ENCODE results near the gene SH3BP4. TPM values are rescaled to one million over a fixed set of nuclear protein-coding genes. Genes with fewer than 3 reads are reported as not detected.

The SH3BP4 gene
- total and polyA plus RNA-seq, 10 of the 15 experiments (the other 5 are each of a cell fraction or from before 2014, with no cell fraction given) = 0.03 to 0.36 TPM; not detected in 8

GRCh38 chr2:235085476-235085875 is 133.7 kb downstream of the SH3BP4 start:
- ChIA-PET POLR2A (no interaction called here), SMC1A (ENCODE audit: uncharacterized antibody, unreplicated experiment) (no interaction called here), RAD21 (ENCODE audit: unreplicated experiment) (no interaction called here), CTCF (no interaction called here)
- Histone ChIP-seq H3K4me3 (no peak overlapping the region), H3K27me3 (replicated peaks in 1 of 2; ENCODE audit: control insufficient read depth in 2 of 2, insufficient read depth in 2 of 2, low read length in 1 of 2) (no peaks in the 10 kb centered on the region), H3K4me1 (ENCODE audit: control insufficient read depth, insufficient read depth, low read length) (no peaks in the 10 kb centered on the region), H3K27ac (ENCODE audit: control insufficient read depth, insufficient read depth) (no peak overlapping the region), H3K9ac (ENCODE audit: control insufficient read depth, insufficient read depth, low read length) (no peak overlapping the region), H3K4me2 (ENCODE audit: control insufficient read depth, insufficient read depth) (no peak overlapping the region), H3K9me3 (replicated peaks; ENCODE audit: control insufficient read depth, insufficient read depth, low read length) (no peaks in the 10 kb centered on the region; the same call in 2 of the 3 replicates), H4K20me1 (ENCODE audit: control insufficient read depth, insufficient read depth) (no peaks in the 10 kb centered on the region), H3K36me3 (ENCODE audit: control insufficient read depth in 2 of 2, insufficient read depth in 2 of 2, low read length in 1 of 2) (no peaks in the 10 kb centered on the region), H2AFZ (ENCODE audit: control insufficient read depth, low read depth, low read length) (no peak overlapping the region), H3K79me2 (ENCODE audit: control insufficient read depth, insufficient read depth, low read length) (no peaks in the 10 kb centered on the region)
- 84% methylated on average over 1 of the region's 1 CpG for WGBS (ENCODE audit: insufficient coverage, insufficient replicate concordance, low lambda C conversion rate, missing lambda C conversion rate)
- DNase-seq (ENCODE audit: low read depth, low spot score) (no peak), ATAC-seq (no peak), FAIRE-seq (no peak)
- TF ChIP-seq YBX1 (IDR thresholded peaks at IDR 0.05) (no peak), HDAC6 (IDR thresholded peaks at IDR 0.05; ENCODE audit: unreplicated experiment) (no peak), STAT3 (IDR thresholded peaks at IDR 0.05; ENCODE audit: low read depth, low read length) (no peak), BCLAF1 (IDR thresholded peaks at IDR 0.05) (no peak), CHD4 (IDR thresholded peaks at IDR 0.05) (no peak), NFYA (IDR thresholded peaks at IDR 0.05; ENCODE audit: borderline replicate concordance, low read depth, low read length) (no peak), DPF2 (IDR thresholded peaks at IDR 0.05) (no peak), MXI1 (IDR thresholded peaks at IDR 0.05; ENCODE audit: low read depth, low read length) (no peak), NFYB (IDR thresholded peaks at IDR 0.05; ENCODE audit: insufficient read depth, low read depth, low read length) (no peak), FOXK2 (IDR thresholded peaks at IDR 0.05) (no peak), MYC (IDR thresholded peaks at IDR 0.05; ENCODE audit: insufficient read depth, insufficient read length, insufficient replicate concordance, low read length, severe bottlenecking) (no peak), CHD1 (IDR thresholded peaks at IDR 0.05; ENCODE audit: low read depth, low read length) (no peak), SIX5 (IDR thresholded peaks at IDR 0.05; ENCODE audit: low read depth, low read length, severe bottlenecking) (no peak), ZZZ3 (IDR thresholded peaks at IDR 0.05; ENCODE audit: control insufficient read depth, insufficient read length, low read depth) (no peak), EGR1 (IDR thresholded peaks at IDR 0.05; ENCODE audit: borderline replicate concordance in 1 of 2, low read depth in 2 of 2, low read length in 2 of 2) (no peak), SIN3A (IDR thresholded peaks at IDR 0.05; ENCODE audit: low read depth, low read length) (no peak)
- intact Hi-C loops (cut with micrococcal nuclease; ENCODE audit: unreplicated experiment) = no loop called here
- no TSS peak for BruUV-seq (replicated peaks)
- in situ Hi-C loops (cut with MboI) = no loop called here

Measured in GM12878 (cell line).